GM23338 (cell line): ENCODE measurements around the gene SNAPIN.

Source experiments
- EZH2 ChIP-seq: fragments of 200-600 bp; sonication (generic); IDR thresholded peaks from one replicate; pipeline ENCODE4 v1.8.0; 2017; ENCODE audit warnings: antibody characterized with exemption, mild to moderate bottlenecking, low read depth; ENCODE audit not compliant: unreplicated experiment
- JUNB ChIP-seq: IDR thresholded peaks from one replicate; pipeline ENCODE4 v1.6.1; 2016; ENCODE audit warnings: antibody characterized with exemption; ENCODE audit not compliant: unreplicated experiment
- POLR2AphosphoS5 ChIP-seq: IDR thresholded peaks from 2 replicates; pipeline ENCODE4 v1.6.1; 2016; ENCODE audit warnings: antibody characterized with exemption, low read depth
- TF ChIP-seq, protein P1 (sequence below), 2 experiments: fragments of 200-600 bp in 1 of 2; sonication (generic) in 1 of 2; conservative IDR thresholded peaks; 2 replicates each; pipeline versions ENCODE4 v1.5.1 to v1.6.1; 2016 to 2017; ENCODE audit warnings: antibody characterized with exemption in 2 of 2, low read depth in 2 of 2, mild to moderate bottlenecking in 2 of 2, moderate library complexity in 1 of 2

DNA sequence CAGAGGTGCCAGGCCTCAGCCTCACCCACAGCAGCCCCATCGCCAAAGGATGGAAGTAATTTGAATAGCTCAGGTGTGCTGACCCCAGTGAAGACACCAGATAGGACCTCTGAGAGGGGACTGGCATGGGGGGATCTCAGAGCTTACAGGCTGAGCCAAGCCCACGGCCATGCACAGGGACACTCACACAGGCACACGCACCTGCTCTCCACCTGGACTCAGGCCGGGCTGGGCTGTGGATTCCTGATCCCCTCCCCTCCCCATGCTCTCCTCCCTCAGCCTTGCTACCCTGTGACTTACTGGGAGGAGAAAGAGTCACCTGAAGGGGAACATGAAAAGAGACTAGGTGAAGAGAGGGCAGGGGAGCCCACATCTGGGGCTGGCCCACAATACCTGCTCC lies 35.0 kb downstream of the SNAPIN start:
- TF ChIP-seq, protein P1, sequence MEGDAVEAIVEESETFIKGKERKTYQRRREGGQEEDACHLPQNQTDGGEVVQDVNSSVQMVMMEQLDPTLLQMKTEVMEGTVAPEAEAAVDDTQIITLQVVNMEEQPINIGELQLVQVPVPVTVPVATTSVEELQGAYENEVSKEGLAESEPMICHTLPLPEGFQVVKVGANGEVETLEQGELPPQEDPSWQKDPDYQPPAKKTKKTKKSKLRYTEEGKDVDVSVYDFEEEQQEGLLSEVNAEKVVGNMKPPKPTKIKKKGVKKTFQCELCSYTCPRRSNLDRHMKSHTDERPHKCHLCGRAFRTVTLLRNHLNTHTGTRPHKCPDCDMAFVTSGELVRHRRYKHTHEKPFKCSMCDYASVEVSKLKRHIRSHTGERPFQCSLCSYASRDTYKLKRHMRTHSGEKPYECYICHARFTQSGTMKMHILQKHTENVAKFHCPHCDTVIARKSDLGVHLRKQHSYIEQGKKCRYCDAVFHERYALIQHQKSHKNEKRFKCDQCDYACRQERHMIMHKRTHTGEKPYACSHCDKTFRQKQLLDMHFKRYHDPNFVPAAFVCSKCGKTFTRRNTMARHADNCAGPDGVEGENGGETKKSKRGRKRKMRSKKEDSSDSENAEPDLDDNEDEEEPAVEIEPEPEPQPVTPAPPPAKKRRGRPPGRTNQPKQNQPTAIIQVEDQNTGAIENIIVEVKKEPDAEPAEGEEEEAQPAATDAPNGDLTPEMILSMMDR (conservative IDR thresholded peaks at IDR 0.05; ENCODE audit: low read depth in 2 of 2) = no peak
- TF ChIP-seq POLR2AphosphoS5 (no peak), JUNB (no peak), EZH2 (no peak)
